Stimulated activated CD8-positive, alpha-beta memory T cell treated with anti-CD3 and anti-CD28 coated beads, Interleukin-7, amount 100 ng/mL, for 1 hour (primary cell): ENCODE measurements around the gene NFE2.

Source experiments
- DNase-seq, 2 donors: peaks; one replicate each; pipeline ENCODE4 v3.0.0-alpha.2; 2020; ENCODE audit warnings: low read depth in 2 of 2

Gene NFE2

DNA sequence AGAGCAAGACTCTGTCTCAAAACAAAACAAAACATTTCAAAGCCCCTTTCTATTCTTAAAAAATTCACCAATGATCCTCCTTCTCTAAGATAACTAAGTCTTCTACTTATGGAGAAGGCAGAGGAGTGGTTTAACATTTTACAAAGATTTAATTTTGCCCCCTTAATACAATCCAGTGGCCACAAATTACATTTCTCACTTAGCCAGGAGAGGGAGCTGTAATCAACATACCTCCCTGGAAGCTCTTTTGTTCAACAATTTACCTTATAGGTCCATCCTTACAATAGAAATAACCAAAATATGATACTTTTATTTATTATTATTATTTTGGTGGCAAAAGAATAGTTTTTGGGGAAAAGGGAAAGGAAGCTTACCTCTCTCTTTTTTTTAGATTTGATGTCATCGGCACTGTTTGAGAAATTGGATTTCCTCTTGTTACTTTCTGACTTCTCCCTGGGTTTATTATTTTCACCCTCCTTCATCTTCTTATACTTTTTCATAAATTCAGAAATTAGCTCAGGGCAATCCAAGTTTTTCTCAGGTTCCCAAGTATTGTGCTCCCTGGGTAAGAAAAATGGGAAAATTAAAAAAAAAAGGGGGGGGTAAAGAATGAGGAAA lies 49.0 kb downstream of the NFE2 start:
- no peak for DNase-seq

DNA sequence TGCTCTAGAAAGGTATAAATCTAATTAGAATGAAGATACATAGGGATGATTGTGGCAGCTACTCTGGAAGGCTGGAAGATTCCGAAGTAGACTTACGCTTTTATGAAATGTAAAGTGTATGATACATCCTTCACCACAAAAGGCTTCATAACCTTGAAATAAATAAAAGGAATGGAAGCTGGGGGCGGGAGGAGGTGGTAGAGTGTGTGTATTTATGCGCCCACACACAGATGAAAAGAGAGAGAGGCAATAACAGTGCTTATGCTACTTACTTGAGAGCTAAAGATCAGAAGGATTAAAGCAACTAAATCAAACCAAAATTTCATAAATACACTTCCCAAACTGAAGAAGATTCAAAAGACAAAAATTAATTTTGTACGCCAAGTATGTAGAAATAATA lies 51.3 kb downstream of the NFE2 start:
- DNase-seq, result no peak

GRCh38 chr12:54246011-54246641 lies 54.7 kb downstream of the NFE2 start:
- no peak for DNase-seq
